H1 (cell line): ENCODE measurements around the gene GUCA2B. TPM values are rescaled to one million over a fixed set of nuclear protein-coding genes. Genes with fewer than 3 reads are reported as not detected.

Source experiments
- CTCF ChIA-PET: fragments of 300-600 bp; sonication (Branson Sonifier 250); formaldehyde crosslinking; loops from one replicate; lab custom pipeline; 2021; ENCODE audit not compliant: partially characterized antibody; lab: Charles Lee
- POLR2A ChIA-PET: fragments of 300-600 bp; sonication (Branson Sonifier 250); formaldehyde crosslinking; loops from one replicate; lab custom pipeline; 2021; ENCODE audit warnings: inconsistent platforms; ENCODE audit not compliant: partially characterized antibody; lab: Charles Lee
- DNase-seq, 2 experiments: peaks; one replicate each; pipeline versions ENCODE4 v3.0.0 to v3.0.0-alpha.2; 2010 to 2022; ENCODE audit warnings: low spot score in 2 of 2, low read depth in 1 of 2, mixed read lengths in 1 of 2
- FAIRE-seq: peaks from 2 replicates; lab custom pipeline; 2011; peaks lifted over from hg19 to GRCh38; lab: Jason Lieb, UNC
- H2AFZ ChIP-seq: 2 replicates; pipeline ENCODE4 v1.8.1; 2012; ENCODE audit warnings: low read length, inconsistent platforms
- H2AK5ac ChIP-seq: 2 replicates; pipeline ENCODE4 v1.6.1; 2013; ENCODE audit warnings: low read depth, low read length
- H2BK120ac ChIP-seq: replicated peaks from 2 replicates; pipeline ENCODE3; 2013; ENCODE audit warnings: low read depth, low read length, inconsistent platforms
- H2BK12ac ChIP-seq: 2 replicates; pipeline ENCODE4 v1.6.1; 2013; ENCODE audit warnings: low read depth, low read length
- H2BK15ac ChIP-seq: 2 replicates; pipeline ENCODE4 v1.6.1; 2013; ENCODE audit warnings: low read length
- H2BK20ac ChIP-seq: 2 replicates; pipeline ENCODE4 v1.6.1; 2013; ENCODE audit warnings: low read length
- H2BK5ac ChIP-seq: 2 replicates; pipeline ENCODE4 v1.6.1; 2013; ENCODE audit warnings: low read depth, low read length
- H3K14ac ChIP-seq: 2 replicates; pipeline ENCODE4 v1.6.1; 2013; ENCODE audit warnings: inconsistent platforms; ENCODE audit not compliant: insufficient read length
- H3K18ac ChIP-seq: 2 replicates; pipeline ENCODE4 v1.6.1; 2013; ENCODE audit warnings: low read length; ENCODE audit errors: extremely low read depth
- H3K23ac ChIP-seq: 2 replicates; pipeline ENCODE4 v1.6.1; 2013; ENCODE audit warnings: inconsistent platforms; ENCODE audit not compliant: insufficient read length
- H3K23me2 ChIP-seq: 2 replicates; pipeline ENCODE4 v1.6.1; 2013; ENCODE audit warnings: low read depth, low read length
- H3K27ac ChIP-seq: 2 replicates; pipeline ENCODE4 v1.6.1; 2011; ENCODE audit warnings: low read depth, low read length, inconsistent platforms
- H3K27me3 ChIP-seq, 4 experiments: replicated peaks in 1 of 4; 1 replicate in 1 of 4; 2 replicates in 3 of 4; pipeline versions ENCODE4 v1.6.1 to v1.8.1; 2011 to 2013; ENCODE audit warnings: low read length in 3 of 4, mild to moderate bottlenecking in 3 of 4, inconsistent platforms in 2 of 4, mixed read lengths in 2 of 4, moderate library complexity in 1 of 4; ENCODE audit not compliant: control insufficient read depth in 3 of 4, insufficient read depth in 3 of 4; ENCODE audit errors: extremely low read depth in 1 of 4
- H3K36me3 ChIP-seq, 4 experiments: 2 replicates each; pipeline versions ENCODE4 v1.6.1 to v1.8.1; 2011 to 2013; ENCODE audit warnings: mild to moderate bottlenecking in 4 of 4, low read length in 3 of 4, moderate library complexity in 2 of 4, control low read depth in 1 of 4, inconsistent platforms in 1 of 4; ENCODE audit not compliant: insufficient read depth in 4 of 4, control insufficient read depth in 2 of 4
- H3K4ac ChIP-seq: replicated peaks from 2 replicates; pipeline ENCODE3; 2013; ENCODE audit warnings: low read length, low read depth, mixed read lengths, inconsistent platforms; ENCODE audit not compliant: insufficient read length
- H3K4me1 ChIP-seq, 4 experiments: replicated peaks in 1 of 4; 1 replicate in 1 of 4; 2 replicates in 3 of 4; pipeline versions ENCODE4 v1.6.1 to v1.8.1; 2011 to 2013; ENCODE audit warnings: low read length in 3 of 4, inconsistent platforms in 2 of 4, mixed read lengths in 1 of 4; ENCODE audit not compliant: insufficient read depth in 4 of 4, control insufficient read depth in 3 of 4
- H3K4me2 ChIP-seq, 2 experiments: 2 replicates each; pipeline versions ENCODE4 v1.6.1 to v1.8.1; 2011 to 2013; ENCODE audit warnings: low read depth in 2 of 2, low read length in 2 of 2, control low read depth in 1 of 2, inconsistent platforms in 1 of 2, mild to moderate bottlenecking in 1 of 2; ENCODE audit not compliant: insufficient read depth in 1 of 2
- H3K4me3 ChIP-seq, 4 experiments: fragments of 200-600, 300-600 bp in 1 of 4; sonication (generic), shearing (Covaris generic), sonication (Bioruptor Twin) in 1 of 4; 2 replicates each; pipeline versions ENCODE4 v1.5.1 to v1.8.1; 2011 to 2016; ENCODE audit warnings: low read length in 4 of 4, low read depth in 3 of 4, control low read depth in 2 of 4, inconsistent platforms in 2 of 4, mild to moderate bottlenecking in 2 of 4, mixed read lengths in 1 of 4, moderate library complexity in 1 of 4; ENCODE audit not compliant: insufficient read depth in 2 of 4; ENCODE audit errors: extremely low read depth in 1 of 4
- H3K56ac ChIP-seq: replicated peaks from 2 replicates; pipeline ENCODE3; 2013; ENCODE audit warnings: low read depth, mild to moderate bottlenecking, mixed read lengths, low read length, inconsistent platforms; ENCODE audit not compliant: insufficient read length
- H3K79me1 ChIP-seq: 2 replicates; pipeline ENCODE4 v1.6.1; 2013; ENCODE audit warnings: low read depth, low read length, control low read depth
- H3K79me2 ChIP-seq, 2 experiments: 2 replicates each; pipeline versions ENCODE4 v1.6.1 to v1.8.1; 2012 to 2013; ENCODE audit warnings: low read length in 2 of 2, mild to moderate bottlenecking in 2 of 2, inconsistent platforms in 1 of 2; ENCODE audit not compliant: insufficient read depth in 2 of 2, control insufficient read depth in 1 of 2
- H3K9ac ChIP-seq, 4 experiments: replicated peaks in 1 of 4; 1 replicate in 1 of 4; 2 replicates in 3 of 4; pipeline versions ENCODE4 v1.6.1 to v1.8.1; 2011 to 2013; ENCODE audit warnings: low read depth in 3 of 4, low read length in 3 of 4, control low read depth in 2 of 4, mild to moderate bottlenecking in 2 of 4, moderate library complexity in 2 of 4, inconsistent platforms in 1 of 4; ENCODE audit errors: extremely low read depth in 1 of 4
- H3K9me3 ChIP-seq, 2 experiments: 2 replicates each; pipeline versions ENCODE4 v1.6.1 to v1.8.1; 2012 to 2013; ENCODE audit warnings: mild to moderate bottlenecking in 2 of 2, moderate library complexity in 2 of 2, control low read depth in 1 of 2, inconsistent platforms in 1 of 2, low read depth in 1 of 2, low read length in 1 of 2, mixed read lengths in 1 of 2; ENCODE audit not compliant: insufficient read depth in 2 of 2
- H4K20me1 ChIP-seq, 2 experiments: replicated peaks in 1 of 2; 2 replicates each; pipeline versions ENCODE3 to v1.8.1; 2011 to 2013; ENCODE audit warnings: inconsistent platforms in 2 of 2, low read length in 2 of 2, mild to moderate bottlenecking in 1 of 2; ENCODE audit not compliant: insufficient read depth in 2 of 2, control insufficient read depth in 1 of 2
- H4K5ac ChIP-seq: 2 replicates; pipeline ENCODE4 v1.6.1; 2013; ENCODE audit warnings: low read length, low read depth, mixed read lengths, inconsistent platforms; ENCODE audit not compliant: insufficient read length
- H4K8ac ChIP-seq: 2 replicates; pipeline ENCODE4 v1.8.0; 2013; ENCODE audit warnings: mild to moderate bottlenecking, moderate library complexity, low read length, inconsistent platforms; ENCODE audit not compliant: insufficient read depth; ENCODE audit errors: extremely low read depth
- H4K91ac ChIP-seq: replicated peaks from 2 replicates; pipeline ENCODE3; 2013; ENCODE audit warnings: low read length, mixed read lengths, inconsistent platforms; ENCODE audit not compliant: insufficient read length
- GABPA ChIP-seq: IDR thresholded peaks from 2 replicates; pipeline ENCODE4 v1.6.1; 2011; ENCODE audit warnings: mild to moderate bottlenecking, low read length, moderate library complexity, borderline replicate concordance; ENCODE audit not compliant: insufficient read depth
- GTF2F1 ChIP-seq: IDR thresholded peaks from 2 replicates; pipeline ENCODE4 v1.6.1; 2012; ENCODE audit warnings: low read depth, low read length, improper control_type of control experiment, borderline replicate concordance
- KDM1A ChIP-seq: fragments of 200-600, 300-600 bp; sonication (generic); IDR thresholded peaks from 2 replicates; pipeline ENCODE4 v1.7.1; 2016; ENCODE audit warnings: mild to moderate bottlenecking, low read length, borderline replicate concordance
- SAP30 ChIP-seq: fragments of 300-600 bp; sonication (generic); IDR thresholded peaks from 2 replicates; pipeline ENCODE4 v1.7.1; 2012; ENCODE audit warnings: low read length, moderate library complexity, mild to moderate bottlenecking, inconsistent platforms; ENCODE audit not compliant: insufficient read depth, insufficient replicate concordance
- SP1 ChIP-seq: IDR thresholded peaks from 2 replicates; pipeline ENCODE4 v1.6.1; 2011; ENCODE audit warnings: low read depth, low read length
- SUZ12 ChIP-seq: fragments of 200-600 bp; sonication (generic); IDR thresholded peaks from 2 replicates; pipeline ENCODE4 v1.6.1; 2012; ENCODE audit warnings: mild to moderate bottlenecking, inconsistent platforms, low read length, moderate library complexity, mixed read lengths
- TBP ChIP-seq: IDR thresholded peaks from 2 replicates; pipeline ENCODE4 v1.6.1; 2011; ENCODE audit warnings: low read depth, low read length, improper control_type of control experiment
- YY1 ChIP-seq: IDR thresholded peaks from 2 replicates; pipeline ENCODE4 v1.6.1; 2011; ENCODE audit warnings: low read depth, mild to moderate bottlenecking, low read length
- WGBS, 2 experiments: shearing (Covaris generic) in 1 of 2; methylation state at CpG; one replicate each; pipeline versions ENCODE4 v1.1.6 to v1.1.7; 2013 to 2015; ENCODE audit warnings: low lambda C conversion rate in 2 of 2, mixed read lengths in 2 of 2, inconsistent platforms in 1 of 2, low coverage in 1 of 2, missing lambda C conversion rate in 1 of 2; ENCODE audit not compliant: insufficient replicate concordance in 2 of 2, insufficient coverage in 1 of 2, insufficient read length in 1 of 2; ENCODE audit errors: extremely low coverage in 1 of 2, missing lambda C conversion rate in 1 of 2; 5-methylcytosine and 5-hydroxymethylcytosine counted together
- polyA plus RNA-seq, 7 experiments: library from polyadenylated mRNA; depleted of rRNA in 3 of 7; stranded (reverse) in 5 of 7; unstranded in 2 of 7; fragments of >200 nt in 5 of 7; fragments of 200-250 nt in 2 of 7; gene quantifications; 1 replicate in 5 of 7; 2 replicates in 1 of 7; 4 replicates in 1 of 7; pipeline versions ENCODE4 v1.2.1 to v1.2.3, GENCODE V29; 2011 to 2013; ENCODE audit warnings: missing spikeins in 2 of 7, mixed read lengths in 2 of 7
- total RNA-seq: library from RNA; stranded (reverse); fragmentation: NEBNext Ultra II Directional; extraction: Animal tissue kit (Norgen Biotek cat#: 25700); gene quantifications from 2 replicates; pipeline ENCODE4 v1.2.1, GENCODE V29; 2021
- TF ChIP-seq, protein P1 (sequence below): IDR thresholded peaks from 2 replicates; pipeline ENCODE4 v1.6.1; 2011; ENCODE audit warnings: low read depth, mild to moderate bottlenecking, low read length; ENCODE audit not compliant: insufficient read depth
- TF ChIP-seq, protein P2 (sequence below): IDR thresholded peaks from 2 replicates; pipeline ENCODE4 v1.6.1; 2012; ENCODE audit warnings: low read length, inconsistent platforms

Gene GUCA2B
- total and polyA plus RNA-seq, 2 of the 8 experiments (the other 6 are each of a cell fraction or from before 2014, with no cell fraction given) = not detected

DNA sequence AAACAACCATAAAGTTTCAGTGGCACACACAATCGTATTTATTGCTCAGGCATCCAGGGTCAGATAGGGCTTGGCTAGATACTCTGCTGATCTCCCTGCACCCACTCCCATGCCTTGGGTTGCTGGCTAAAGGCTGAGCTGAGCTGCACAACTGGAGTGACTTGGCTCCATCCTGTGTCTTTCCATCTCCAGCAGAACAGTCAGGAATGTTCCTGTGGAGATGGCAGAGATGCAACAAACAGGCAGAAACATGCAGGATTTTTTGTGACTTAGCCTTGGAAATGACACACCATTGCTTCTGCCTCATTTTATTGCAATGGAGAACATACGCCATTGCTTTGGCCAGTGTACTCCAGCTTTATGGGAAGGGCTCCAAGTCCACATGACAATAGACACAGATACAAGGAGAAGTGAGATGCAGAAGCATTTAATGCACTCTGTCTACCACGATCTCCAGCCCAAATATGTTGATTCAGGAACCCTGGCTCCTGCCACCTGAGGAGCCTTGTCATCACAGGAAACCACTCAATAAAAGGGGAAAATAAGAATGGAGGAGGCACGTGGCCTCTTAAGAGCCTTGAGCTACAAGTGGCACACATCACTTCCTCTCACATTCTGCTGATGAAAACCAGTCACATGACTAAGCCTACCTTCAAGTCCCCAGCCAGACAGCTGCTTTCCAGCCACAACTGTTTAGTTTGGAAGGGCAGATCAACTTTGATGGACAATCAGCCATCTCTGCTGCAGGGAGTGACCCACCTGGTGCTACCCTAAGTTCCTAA is 10.1 kb upstream of the GUCA2B start:
- peaks cover 0 to 2% of the 10 kb centered on the region in 2 experiments for H4K20me1 ChIP-seq
- no peak overlapping the region for H4K8ac ChIP-seq
- H3K79me1 ChIP-seq = no peaks in the 10 kb centered on the region
- H3K9ac ChIP-seq = no peak overlapping the region
- H2AFZ ChIP-seq = no peak overlapping the region; the same call in 1 of the 2 replicates
- H3K27me3 ChIP-seq = no peaks in the 10 kb centered on the region; a peak in 2 of 7 replicates
- H2BK12ac ChIP-seq = no peak overlapping the region
- DNase-seq (peak in 1 of 2 experiments; percentile 14), FAIRE-seq (no peak)
- no peak overlapping the region for H3K4me3 ChIP-seq
- ChIA-PET POLR2A (interaction anchor here (1.4 kb wide), 1 partner anchor 31 kb away, joined by 3 read pairs; no protein-coding TSS in a partner anchor), CTCF (interaction anchor here (1.0 to 1.9 kb wide), 2 partner anchors 15 to 569 kb away, joined by 3 to 6 read pairs; no protein-coding TSS in a partner anchor)
- H2BK15ac ChIP-seq = no peak overlapping the region
- H3K4me2 ChIP-seq = no peak overlapping the region
- no peak overlapping the region for H3K4ac ChIP-seq
- no peak overlapping the region for H3K14ac ChIP-seq
- no peak overlapping the region for H3K56ac ChIP-seq
- no peak overlapping the region for H2BK5ac ChIP-seq
- H3K27ac ChIP-seq = no peak overlapping the region
- no peak overlapping the region for H2AK5ac ChIP-seq
- no peak overlapping the region for H2BK20ac ChIP-seq
- no peaks in the 10 kb centered on the region; the same call in 1 of the 2 replicates for H3K23me2 ChIP-seq
- H4K5ac ChIP-seq = no peak overlapping the region
- no peak overlapping the region for H2BK120ac ChIP-seq
- H3K4me1 ChIP-seq = no peaks in the 10 kb centered on the region
- no peak overlapping the region for H3K18ac ChIP-seq
- H3K79me2 ChIP-seq = no peaks in the 10 kb centered on the region
- no peak overlapping the region for H4K91ac ChIP-seq
- H3K36me3 ChIP-seq = no peaks in the 10 kb centered on the region
- H3K23ac ChIP-seq = no peak overlapping the region
- no peaks in the 10 kb centered on the region for H3K9me3 ChIP-seq
- 91% methylated on average over 4 of the region's 4 CpGs; no CpG with 5 or more reads in 1 of the 2 experiments for WGBS, 2 experiments
- no peak for TF ChIP-seq SP1
- TF ChIP-seq GABPA = no peak
- no peak for TF ChIP-seq KDM1A
- TF ChIP-seq, protein P1, sequence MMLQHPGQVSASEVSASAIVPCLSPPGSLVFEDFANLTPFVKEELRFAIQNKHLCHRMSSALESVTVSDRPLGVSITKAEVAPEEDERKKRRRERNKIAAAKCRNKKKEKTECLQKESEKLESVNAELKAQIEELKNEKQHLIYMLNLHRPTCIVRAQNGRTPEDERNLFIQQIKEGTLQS = no peak
- TF ChIP-seq GTF2F1 = no peak
- TF ChIP-seq YY1 = no peak
- TF ChIP-seq, protein P2, sequence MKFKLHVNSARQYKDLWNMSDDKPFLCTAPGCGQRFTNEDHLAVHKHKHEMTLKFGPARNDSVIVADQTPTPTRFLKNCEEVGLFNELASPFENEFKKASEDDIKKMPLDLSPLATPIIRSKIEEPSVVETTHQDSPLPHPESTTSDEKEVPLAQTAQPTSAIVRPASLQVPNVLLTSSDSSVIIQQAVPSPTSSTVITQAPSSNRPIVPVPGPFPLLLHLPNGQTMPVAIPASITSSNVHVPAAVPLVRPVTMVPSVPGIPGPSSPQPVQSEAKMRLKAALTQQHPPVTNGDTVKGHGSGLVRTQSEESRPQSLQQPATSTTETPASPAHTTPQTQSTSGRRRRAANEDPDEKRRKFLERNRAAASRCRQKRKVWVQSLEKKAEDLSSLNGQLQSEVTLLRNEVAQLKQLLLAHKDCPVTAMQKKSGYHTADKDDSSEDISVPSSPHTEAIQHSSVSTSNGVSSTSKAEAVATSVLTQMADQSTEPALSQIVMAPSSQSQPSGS = no peak
- no peak for TF ChIP-seq TBP
- no peak for TF ChIP-seq SAP30
- no peak for TF ChIP-seq SUZ12
